ENCODE measurements around the gene PLEKHB1.

PLEKHB1 gene

DNA sequence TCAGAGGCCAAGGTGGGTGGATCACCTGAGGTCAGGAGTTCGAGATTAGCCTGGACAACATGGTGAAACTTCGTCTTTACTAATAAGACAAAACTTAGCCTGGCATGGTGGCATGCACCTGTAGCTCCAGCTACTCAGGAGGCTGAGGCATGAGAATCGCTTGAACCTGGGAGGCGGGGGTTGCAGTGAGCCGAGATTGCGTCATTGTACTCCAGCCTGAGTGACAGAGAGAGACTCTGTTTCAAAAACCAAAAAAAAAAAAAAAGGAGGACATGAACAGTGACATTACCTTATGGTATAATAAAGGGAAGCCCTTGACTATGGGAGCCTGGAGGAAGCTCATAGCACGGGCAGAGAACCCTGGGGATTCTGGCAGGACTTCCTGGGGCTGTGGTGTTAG lies 16.5 kb upstream of the PLEKHB1 start:
- Histone ChIP-seq H3K4me1 (ENCODE audit: control insufficient read depth, insufficient read depth, low read length) (no peaks in the 10 kb centered on the region; the same call in 1 of the 2 replicates), H3K9me3 (ENCODE audit: control insufficient read depth, insufficient read depth, low read length) (no peaks in the 10 kb centered on the region), H3K4me3 (ENCODE audit: low read length) (no peak overlapping the region), H3K27ac (ENCODE audit: low read length) (no peak overlapping the region), H3K36me3 (ENCODE audit: control insufficient read depth, insufficient read depth, low read length) (no peaks in the 10 kb centered on the region), H3K27me3 (ENCODE audit: control insufficient read depth, insufficient read depth, low read length) (peaks cover 2% of the 10 kb centered on the region; the same call in 1 of the 2 replicates)
- DNase-seq (ENCODE audit: low read depth, low spot score) = no peak
- WGBS (ENCODE audit: insufficient coverage, insufficient read length) = no CpG with 5 or more reads among the region's 7 CpGs

DNA sequence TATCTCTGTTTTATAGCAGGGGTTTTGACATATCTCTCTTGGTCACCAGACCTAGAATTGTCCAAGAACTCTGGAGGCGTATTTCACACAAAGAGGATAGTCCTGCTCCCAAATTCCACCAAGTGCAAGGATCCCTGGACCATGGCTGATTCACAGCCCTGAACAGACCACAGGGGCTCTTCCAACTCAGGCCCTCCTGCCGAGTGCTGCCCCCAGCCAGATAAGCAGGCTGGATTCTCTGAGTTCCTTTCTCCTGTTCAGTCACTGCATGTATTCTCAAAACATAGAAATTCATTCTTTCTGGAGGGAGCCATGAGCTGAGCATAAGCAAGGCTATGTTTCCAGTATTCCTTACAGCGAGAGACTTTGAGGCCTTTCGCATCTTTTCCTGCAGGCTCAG lies 13.4 kb upstream of the PLEKHB1 start:
- DNase-seq (ENCODE audit: low read depth, low spot score) = no peak
- Histone ChIP-seq H3K4me1 (ENCODE audit: control insufficient read depth, insufficient read depth, low read length) (no peaks in the 10 kb centered on the region; the same call in 1 of the 2 replicates), H3K4me3 (ENCODE audit: low read length) (no peak overlapping the region), H3K27ac (ENCODE audit: low read length) (no peak overlapping the region), H3K36me3 (ENCODE audit: control insufficient read depth, insufficient read depth, low read length) (no peaks in the 10 kb centered on the region), H3K9me3 (ENCODE audit: control insufficient read depth, insufficient read depth, low read length) (no peaks in the 10 kb centered on the region), H3K27me3 (ENCODE audit: control insufficient read depth, insufficient read depth, low read length) (peaks cover 2% of the 10 kb centered on the region; the same call in 1 of the 2 replicates)
- no CpG with 5 or more reads among the region's 4 CpGs for whole genome bisulfite sequencing (ENCODE audit: insufficient coverage, insufficient read length)

DNA sequence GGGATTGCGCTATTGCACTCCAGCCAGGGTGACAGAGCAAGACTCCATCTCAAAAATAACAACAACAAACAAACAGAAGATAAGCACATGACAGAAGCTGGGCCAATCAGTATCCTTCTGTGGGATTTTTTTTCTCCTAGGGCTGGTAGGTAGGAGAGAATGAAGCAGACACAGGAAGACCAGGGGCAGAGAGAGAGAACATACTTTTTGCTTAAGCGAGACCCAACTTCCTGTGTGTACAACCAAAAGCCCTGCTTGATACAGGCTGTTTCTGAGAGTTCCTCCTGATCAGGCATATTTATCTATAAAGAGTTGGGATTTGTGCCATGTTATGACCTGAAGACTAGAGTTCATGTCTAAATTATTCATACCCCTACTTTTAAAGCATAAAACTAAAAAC lies 12.4 kb upstream of the PLEKHB1 start:
- H3K4me3 ChIP-seq (ENCODE audit: low read length) = no peak overlapping the region
- WGBS (ENCODE audit: insufficient coverage, insufficient read length) = no CpG with 5 or more reads among the region's 2 CpGs

DNA sequence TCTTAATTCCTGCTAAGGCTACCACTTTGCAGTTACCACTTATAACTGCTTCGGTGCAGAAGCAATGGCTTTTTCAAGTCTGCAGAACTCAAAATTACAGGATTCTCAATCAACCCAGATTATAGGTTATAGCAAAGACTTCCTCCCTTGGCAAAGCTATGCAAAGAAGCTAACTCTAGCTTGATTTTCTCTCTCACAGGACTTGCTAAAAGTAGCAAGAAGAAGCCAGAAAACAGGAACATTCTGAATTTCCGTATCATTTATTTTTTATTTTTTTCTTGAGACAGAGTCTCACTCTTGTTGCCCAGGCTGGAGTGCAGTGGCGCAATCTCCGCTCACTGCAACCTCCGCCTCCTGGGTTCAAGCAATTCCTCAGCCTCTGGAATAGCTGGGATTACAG lies 10.7 kb upstream of the PLEKHB1 start:
- H3K27ac ChIP-seq (ENCODE audit: low read length) = no peak overlapping the region
- no peak overlapping the region for H3K4me3 ChIP-seq (ENCODE audit: low read length)
- WGBS (ENCODE audit: insufficient coverage, insufficient read length) = no CpG with 5 or more reads among the region's 5 CpGs
- H3K27me3 ChIP-seq (ENCODE audit: control insufficient read depth, insufficient read depth, low read length) = 0 out of 2 replicates have a peak, but pooled peaks cover under 1% of the 10 kb centered on the region
- no peaks in the 10 kb centered on the region for H3K36me3 ChIP-seq (ENCODE audit: control insufficient read depth, insufficient read depth, low read length)
- DNase-seq (ENCODE audit: low read depth, low spot score) = no peak
- H3K4me1 ChIP-seq (ENCODE audit: control insufficient read depth, insufficient read depth, low read length) = no peaks in the 10 kb centered on the region
- H3K9me3 ChIP-seq (ENCODE audit: control insufficient read depth, insufficient read depth, low read length) = no peaks in the 10 kb centered on the region

More for the DNA sequence above, 12.4 kb upstream of the PLEKHB1 start:
- Histone ChIP-seq H3K36me3 (ENCODE audit: control insufficient read depth, insufficient read depth, low read length) (no peaks in the 10 kb centered on the region), H3K27ac (ENCODE audit: low read length) (no peak overlapping the region), H3K27me3 (ENCODE audit: control insufficient read depth, insufficient read depth, low read length) (peaks cover 2% of the 10 kb centered on the region; the same call in 1 of the 2 replicates), H3K9me3 (ENCODE audit: control insufficient read depth, insufficient read depth, low read length) (no peaks in the 10 kb centered on the region), H3K4me1 (ENCODE audit: control insufficient read depth, insufficient read depth, low read length) (no peaks in the 10 kb centered on the region)
- no peak for DNase-seq (ENCODE audit: low read depth, low spot score)

DNA sequence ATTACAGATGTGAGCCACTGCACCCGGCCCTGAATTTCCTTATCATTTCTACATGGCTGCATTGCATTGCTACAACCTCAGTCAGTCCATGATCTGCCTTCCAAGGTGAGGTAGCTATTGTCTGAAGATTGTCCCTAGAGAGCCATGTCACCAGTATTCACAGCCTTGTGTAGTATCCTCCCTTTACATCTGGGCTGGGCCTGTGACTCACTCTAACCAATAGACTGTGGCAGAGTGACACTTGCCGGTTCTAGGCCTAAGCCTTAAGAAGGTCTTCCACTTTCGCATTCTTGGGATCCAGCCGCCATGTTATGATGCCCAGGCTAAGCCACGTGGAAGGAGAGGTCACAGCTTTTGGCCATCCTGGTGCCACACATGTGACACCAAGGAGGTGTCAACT lies 10.1 kb upstream of the PLEKHB1 start:
- H3K4me3 ChIP-seq (ENCODE audit: low read length) = no peak overlapping the region
- no peaks in the 10 kb centered on the region for H3K4me1 ChIP-seq (ENCODE audit: control insufficient read depth, insufficient read depth, low read length)
- H3K9me3 ChIP-seq (ENCODE audit: control insufficient read depth, insufficient read depth, low read length) = no peaks in the 10 kb centered on the region
- no peaks in the 10 kb centered on the region for H3K36me3 ChIP-seq (ENCODE audit: control insufficient read depth, insufficient read depth, low read length)
- no CpG with 5 or more reads among the region's 5 CpGs for WGBS (ENCODE audit: insufficient coverage, insufficient read length)
- no peak for DNase-seq (ENCODE audit: low read depth, low spot score)
- H3K27me3 ChIP-seq (ENCODE audit: control insufficient read depth, insufficient read depth, low read length) = no peaks in the 10 kb centered on the region
- H3K27ac ChIP-seq (ENCODE audit: low read length) = no peak overlapping the region

DNA sequence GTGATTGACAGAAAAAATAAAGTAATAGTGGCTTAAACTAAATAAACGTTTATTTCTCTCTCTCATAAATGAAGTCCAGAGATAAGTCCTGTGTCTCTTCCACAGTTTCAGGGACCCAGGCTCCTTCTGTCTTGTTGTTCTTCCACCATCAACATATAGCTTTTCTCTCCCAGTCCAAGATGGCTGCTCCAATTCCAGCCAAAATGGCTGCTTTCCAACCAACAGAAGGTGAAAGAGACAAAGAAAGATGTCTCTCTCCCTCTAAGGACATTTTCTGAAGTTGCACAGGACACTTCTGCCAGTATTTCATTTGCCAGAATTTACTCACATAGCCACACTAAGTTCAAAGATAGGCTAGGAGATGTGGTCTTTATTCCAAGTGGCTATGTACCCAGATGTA lies 9.4 kb upstream of the PLEKHB1 start:
- Histone ChIP-seq H3K27ac (ENCODE audit: low read length) (no peak overlapping the region), H3K36me3 (ENCODE audit: control insufficient read depth, insufficient read depth, low read length) (no peaks in the 10 kb centered on the region), H3K27me3 (ENCODE audit: control insufficient read depth, insufficient read depth, low read length) (no peaks in the 10 kb centered on the region), H3K9me3 (ENCODE audit: control insufficient read depth, insufficient read depth, low read length) (no peaks in the 10 kb centered on the region), H3K4me1 (ENCODE audit: control insufficient read depth, insufficient read depth, low read length) (no peaks in the 10 kb centered on the region), H3K4me3 (ENCODE audit: low read length) (no peak overlapping the region)
- no peak for DNase-seq (ENCODE audit: low read depth, low spot score)
- WGBS (ENCODE audit: insufficient coverage, insufficient read length) = no CpG with 5 or more reads among the region's 1 CpG

DNA sequence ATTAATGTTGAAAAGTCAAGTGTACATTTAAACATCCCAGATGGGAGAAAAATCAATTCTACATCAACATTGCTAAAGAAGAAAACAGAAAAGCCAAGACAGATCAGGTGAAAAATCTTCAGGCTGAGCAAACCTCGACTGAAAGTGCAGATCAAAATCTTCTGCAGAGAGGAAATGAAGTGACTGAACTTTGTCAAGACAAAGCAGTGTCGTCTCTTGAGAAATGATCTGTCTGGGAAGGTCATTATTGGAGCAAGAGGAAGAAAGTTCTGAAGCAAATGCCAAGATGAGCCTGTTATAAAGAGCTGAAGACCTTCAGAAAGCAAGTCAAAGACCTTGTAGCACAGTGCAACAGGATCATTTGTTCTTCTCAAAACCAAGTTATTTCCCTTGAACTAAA lies 5.8 kb upstream of the PLEKHB1 start:
- no peak overlapping the region for H3K27ac ChIP-seq (ENCODE audit: low read length)
- DNase-seq (ENCODE audit: low read depth, low spot score) = no peak

DNA sequence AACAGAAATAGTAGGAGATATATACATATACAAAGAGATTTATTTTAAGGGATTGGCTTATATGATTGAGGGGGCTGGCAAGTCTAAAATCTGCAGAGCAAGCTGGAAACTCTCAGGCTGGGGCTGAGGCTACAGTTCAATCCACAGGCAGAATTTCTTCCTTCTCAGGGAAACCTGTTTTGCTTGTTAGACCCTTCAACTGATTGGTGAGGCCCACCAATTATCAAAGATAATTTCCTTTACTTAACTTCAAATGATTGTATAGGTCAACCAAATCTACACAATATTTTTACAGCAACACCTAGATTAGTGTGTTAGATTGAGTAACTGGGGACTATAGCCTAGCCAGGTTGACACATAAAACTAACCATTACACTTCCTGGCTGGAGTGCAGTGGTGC lies 4.7 kb upstream of the PLEKHB1 start:
- no peak overlapping the region for H3K27ac ChIP-seq (ENCODE audit: low read length)
- peaks cover 6% of the 10 kb centered on the region; the same call in 1 of the 2 replicates for H3K4me1 ChIP-seq (ENCODE audit: control insufficient read depth, insufficient read depth, low read length)
- H3K9me3 ChIP-seq (ENCODE audit: control insufficient read depth, insufficient read depth, low read length) = no peaks in the 10 kb centered on the region
- DNase-seq (ENCODE audit: low read depth, low spot score) = no peak
- H3K4me3 ChIP-seq (ENCODE audit: low read length) = no peak overlapping the region
- H3K36me3 ChIP-seq (ENCODE audit: control insufficient read depth, insufficient read depth, low read length) = no peaks in the 10 kb centered on the region
- no peaks in the 10 kb centered on the region for H3K27me3 ChIP-seq (ENCODE audit: control insufficient read depth, insufficient read depth, low read length)

More for the DNA sequence above, 5.8 kb upstream of the PLEKHB1 start:
- Histone ChIP-seq H3K4me3 (ENCODE audit: low read length) (no peak overlapping the region), H3K4me1 (ENCODE audit: control insufficient read depth, insufficient read depth, low read length) (no peaks in the 10 kb centered on the region), H3K36me3 (ENCODE audit: control insufficient read depth, insufficient read depth, low read length) (no peaks in the 10 kb centered on the region), H3K9me3 (ENCODE audit: control insufficient read depth, insufficient read depth, low read length) (no peaks in the 10 kb centered on the region), H3K27me3 (ENCODE audit: control insufficient read depth, insufficient read depth, low read length) (no peaks in the 10 kb centered on the region)
- WGBS (ENCODE audit: insufficient coverage, insufficient read length) = no CpG with 5 or more reads among the region's 2 CpGs

DNA sequence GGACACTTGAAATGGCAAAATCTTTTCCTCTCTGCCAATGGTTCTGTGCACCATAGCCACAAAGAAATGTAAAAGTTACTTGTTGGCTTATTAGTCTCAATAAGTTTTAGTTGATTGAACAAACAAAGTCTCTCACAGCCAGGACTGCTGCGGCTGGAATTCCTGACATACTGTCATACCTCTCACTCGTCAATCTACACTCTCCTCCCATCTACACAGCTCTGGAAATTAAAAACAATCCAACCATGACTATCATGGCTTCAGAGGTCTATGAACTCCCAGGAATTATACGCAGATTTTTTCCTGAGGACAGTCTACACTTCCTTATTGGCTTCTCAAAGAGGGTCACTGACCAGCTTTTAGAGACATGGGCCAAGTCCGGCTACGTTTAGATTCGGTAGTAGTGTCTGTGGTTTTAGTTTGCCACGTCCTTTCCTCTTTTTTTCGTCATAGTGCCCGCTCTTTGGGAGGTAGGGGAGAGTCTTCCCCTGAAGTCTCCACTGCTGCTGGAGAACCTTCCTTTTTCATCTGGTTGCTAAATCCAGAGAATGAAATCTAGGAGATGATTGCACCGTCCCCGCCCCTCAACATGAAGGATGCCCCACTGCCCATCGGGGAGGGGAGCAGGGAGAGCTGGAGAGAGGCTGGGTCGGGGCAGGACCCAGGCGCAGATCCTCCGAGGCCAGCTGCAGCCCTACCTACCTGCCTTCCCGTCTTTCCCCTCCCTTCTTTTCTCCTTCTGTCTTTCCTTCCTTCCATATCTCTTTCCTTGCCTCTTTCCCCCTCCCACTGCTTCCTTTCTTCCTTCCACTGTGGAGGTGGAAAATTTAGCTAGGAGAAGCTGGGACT lies 1.0 kb upstream of the PLEKHB1 start:
- no peak for DNase-seq (ENCODE audit: low read depth, low spot score)
- H3K4me1 ChIP-seq (ENCODE audit: control insufficient read depth, insufficient read depth, low read length) = peaks cover 12% of the 10 kb centered on the region; the same call in 1 of the 2 replicates
- H3K27ac ChIP-seq (ENCODE audit: low read length) = no peak overlapping the region

DNA sequence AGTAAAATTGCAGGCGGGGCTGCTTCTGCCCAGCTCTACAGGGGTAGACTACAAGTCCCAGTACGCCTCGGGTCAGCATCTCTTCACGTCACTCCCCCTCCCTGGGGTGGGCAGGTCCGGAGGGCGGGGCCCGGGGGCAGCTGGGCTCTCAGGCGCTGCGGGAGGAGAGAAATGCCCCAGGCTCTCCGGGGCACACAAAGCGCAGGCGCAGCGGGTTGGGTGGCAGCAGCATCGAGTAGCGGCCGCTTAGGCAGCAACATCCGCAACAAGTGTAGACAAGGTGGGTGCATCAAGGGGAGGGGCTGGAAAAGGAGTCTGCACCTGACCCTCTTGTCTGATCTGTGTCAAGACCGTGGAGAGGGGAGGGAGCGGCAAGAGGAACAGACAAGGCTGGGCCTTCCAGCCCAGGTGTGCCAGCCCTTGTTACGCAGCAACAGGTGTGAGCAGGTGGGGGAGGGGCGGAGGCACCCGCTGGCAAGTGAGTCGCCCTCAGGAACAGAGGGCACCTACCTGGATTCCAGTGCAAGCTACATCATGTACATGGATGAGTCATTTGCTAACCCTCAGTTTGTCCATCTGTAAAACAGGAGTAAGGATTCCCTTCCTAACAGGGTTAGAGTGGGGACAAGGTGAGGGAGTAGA lies 1.2 kb downstream of the PLEKHB1 start:
- WGBS (ENCODE audit: insufficient coverage, insufficient read length) = no CpG with 5 or more reads among the region's 23 CpGs
- H3K4me1 ChIP-seq (ENCODE audit: control insufficient read depth, insufficient read depth, low read length) = peaks cover 14% of the 10 kb centered on the region; the same call in 1 of the 2 replicates
- no peaks in the 10 kb centered on the region for H3K36me3 ChIP-seq (ENCODE audit: control insufficient read depth, insufficient read depth, low read length)
- no peak overlapping the region for H3K27ac ChIP-seq (ENCODE audit: low read length)
- peak overlapping the region; percentile 35; the same call in 1 of the 2 replicates for H3K4me3 ChIP-seq (ENCODE audit: low read length)
- no peaks in the 10 kb centered on the region for H3K27me3 ChIP-seq (ENCODE audit: control insufficient read depth, insufficient read depth, low read length)
- H3K9me3 ChIP-seq (ENCODE audit: control insufficient read depth, insufficient read depth, low read length) = no peaks in the 10 kb centered on the region
- no peak for DNase-seq (ENCODE audit: low read depth, low spot score)

More for the DNA sequence above, 1.0 kb upstream of the PLEKHB1 start:
- Histone ChIP-seq H3K27me3 (ENCODE audit: control insufficient read depth, insufficient read depth, low read length) (no peaks in the 10 kb centered on the region), H3K9me3 (ENCODE audit: control insufficient read depth, insufficient read depth, low read length) (no peaks in the 10 kb centered on the region), H3K36me3 (ENCODE audit: control insufficient read depth, insufficient read depth, low read length) (no peaks in the 10 kb centered on the region), H3K4me3 (ENCODE audit: low read length) (peak overlapping the region; percentile 58; the same call in 1 of the 2 replicates)
- no CpG with 5 or more reads among the region's 16 CpGs for WGBS (ENCODE audit: insufficient coverage, insufficient read length)
